Caco-2 (cell line): ENCODE results near the gene FGD5. TPM values are rescaled to one million over a fixed set of nuclear protein-coding genes. Genes with fewer than 3 reads are reported as not detected.
A peak's percentile ranks its signal among the peaks of the same experiment; 100 is the strongest.

Source experiments
- BruUV-seq: library from RNA; stranded (reverse); fragments of 400-500 nt; replicated peaks from 2 replicates; lab custom pipeline; 2021; lab: Mats Ljungman, UMichigan
- CTCF ChIA-PET: fragments of 300-600 bp; sonication (Branson Sonifier 250); formaldehyde crosslinking; loops from one replicate; lab custom pipeline; 2022; ENCODE audit warnings: antibody characterized with exemption; lab: Charles Lee
- POLR2A ChIA-PET: fragments of 300-600 bp; sonication (Branson Sonifier 250); formaldehyde crosslinking; loops from one replicate; lab custom pipeline; 2022; ENCODE audit warnings: antibody characterized with exemption; lab: Charles Lee
- DNase-seq, 2 experiments: peaks; one replicate each; pipeline versions ENCODE4 v3.0.0 to v3.0.0-alpha.2; 2020 to 2022
- H3K27me3 ChIP-seq: replicated peaks from 2 replicates; pipeline ENCODE4 v1.6.0; 2011; ENCODE audit warnings: low read length; ENCODE audit not compliant: control insufficient read depth, insufficient read depth
- H3K36me3 ChIP-seq: 2 replicates; pipeline ENCODE4 v1.5.1; 2011; ENCODE audit warnings: low read length; ENCODE audit not compliant: control insufficient read depth, insufficient read depth
- H3K4me1 ChIP-seq: fragments of 250-450 bp; sonication (Bioruptor Pico); 2 replicates; pipeline ENCODE4 v1.5.1; 2020; ENCODE audit warnings: mild to moderate bottlenecking
- H3K4me3 ChIP-seq: 2 replicates; pipeline ENCODE4 v1.5.1; 2011; ENCODE audit warnings: low read depth, mild to moderate bottlenecking, control low read depth, low read length
- H3K9me3 ChIP-seq: fragments of 250-450 bp; sonication (Bioruptor Pico); 2 replicates; pipeline ENCODE4 v1.5.1; 2020; ENCODE audit warnings: mild to moderate bottlenecking, moderate library complexity
- H3K27ac Mint-ChIP-seq: one replicate; pipeline ENCODE4 v1.8.0; 2022; ENCODE audit warnings: mixed read lengths; ENCODE audit not compliant: unreplicated experiment
- H3K27me3 Mint-ChIP-seq: one replicate; pipeline ENCODE4 v1.8.0; 2022; ENCODE audit warnings: mixed read lengths; ENCODE audit not compliant: insufficient read depth, unreplicated experiment
- H3K36me3 Mint-ChIP-seq: one replicate; pipeline ENCODE4 v1.8.0; 2022; ENCODE audit warnings: mild to moderate bottlenecking, mixed read lengths; ENCODE audit not compliant: insufficient read depth, unreplicated experiment
- H3K4me1 Mint-ChIP-seq: one replicate; pipeline ENCODE4 v1.8.0; 2022; ENCODE audit warnings: low read depth, mixed read lengths; ENCODE audit not compliant: unreplicated experiment
- H3K4me3 Mint-ChIP-seq: one replicate; pipeline ENCODE4 v1.8.0; 2022; ENCODE audit warnings: mild to moderate bottlenecking, moderate library complexity, mixed read lengths; ENCODE audit not compliant: unreplicated experiment
- H3K9me3 Mint-ChIP-seq: one replicate; pipeline ENCODE4 v1.8.0; 2022; ENCODE audit warnings: mixed read lengths; ENCODE audit not compliant: unreplicated experiment
- intact Hi-C: fragments of 100-400 bp; cut with micrococcal nuclease; formaldehyde crosslinking; loops from one replicate; pipeline ENCODE4 v1.10.0; 2022; ENCODE audit not compliant: unreplicated experiment
- total RNA-seq: library from RNA; stranded (reverse); gene quantifications from 2 replicates; pipeline ENCODE4 v1.2.3, GENCODE V29; 2022
- TF ChIP-seq, protein P1 (sequence below), 2 experiments: fragments of 200-600 bp in 1 of 2; IDR thresholded peaks; 1 replicate in 1 of 2; 2 replicates in 1 of 2; pipeline versions ENCODE4 v1.5.1 to v1.8.0; 2011 to 2022; ENCODE audit warnings: antibody characterized with exemption in 1 of 2, control low read depth in 1 of 2, inconsistent platforms in 1 of 2, low read depth in 1 of 2, low read length in 1 of 2, mild to moderate bottlenecking in 1 of 2, moderate library complexity in 1 of 2; ENCODE audit not compliant: insufficient read depth in 1 of 2, severe bottlenecking in 1 of 2, unreplicated experiment in 1 of 2

FGD5 gene
- total RNA-seq, 1 experiment from 2014 or later = 0.25 TPM

GRCh38 chr3:14913926-14914778 lies 95.4 kb downstream of the FGD5 start:
- CTCF ChIA-PET = interaction anchor here (1.4 kb wide), 2 partner anchors 11 to 17 kb away, joined by 3 to 4 read pairs; no protein-coding TSS in a partner anchor
- Mint-ChIP-seq H3K4me1 (no peaks in the 10 kb centered on the region), H3K4me3 (no peak overlapping the region), H3K36me3 (no peaks in the 10 kb centered on the region), H3K27ac (no peak overlapping the region), H3K27me3 (peaks cover 12% of the 10 kb centered on the region), H3K9me3 (no peaks in the 10 kb centered on the region)
- Histone ChIP-seq H3K36me3 (no peaks in the 10 kb centered on the region), H3K4me1 (no peaks in the 10 kb centered on the region), H3K4me3 (no peak overlapping the region), H3K9me3 (no peaks in the 10 kb centered on the region), H3K27me3 (no peaks in the 10 kb centered on the region)
- POLR2A ChIA-PET = no interaction called here
- DNase-seq = no peak
- TF ChIP-seq, protein P1, sequence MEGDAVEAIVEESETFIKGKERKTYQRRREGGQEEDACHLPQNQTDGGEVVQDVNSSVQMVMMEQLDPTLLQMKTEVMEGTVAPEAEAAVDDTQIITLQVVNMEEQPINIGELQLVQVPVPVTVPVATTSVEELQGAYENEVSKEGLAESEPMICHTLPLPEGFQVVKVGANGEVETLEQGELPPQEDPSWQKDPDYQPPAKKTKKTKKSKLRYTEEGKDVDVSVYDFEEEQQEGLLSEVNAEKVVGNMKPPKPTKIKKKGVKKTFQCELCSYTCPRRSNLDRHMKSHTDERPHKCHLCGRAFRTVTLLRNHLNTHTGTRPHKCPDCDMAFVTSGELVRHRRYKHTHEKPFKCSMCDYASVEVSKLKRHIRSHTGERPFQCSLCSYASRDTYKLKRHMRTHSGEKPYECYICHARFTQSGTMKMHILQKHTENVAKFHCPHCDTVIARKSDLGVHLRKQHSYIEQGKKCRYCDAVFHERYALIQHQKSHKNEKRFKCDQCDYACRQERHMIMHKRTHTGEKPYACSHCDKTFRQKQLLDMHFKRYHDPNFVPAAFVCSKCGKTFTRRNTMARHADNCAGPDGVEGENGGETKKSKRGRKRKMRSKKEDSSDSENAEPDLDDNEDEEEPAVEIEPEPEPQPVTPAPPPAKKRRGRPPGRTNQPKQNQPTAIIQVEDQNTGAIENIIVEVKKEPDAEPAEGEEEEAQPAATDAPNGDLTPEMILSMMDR (IDR thresholded peaks at IDR 0.05; ENCODE audit: insufficient read depth in 1 of 2, low read depth in 1 of 2, low read length in 1 of 2, severe bottlenecking in 1 of 2, unreplicated experiment in 1 of 2) = peak; percentile 25 to 36
- BruUV-seq = no TSS peak
- intact Hi-C loops = no loop called here

DNA sequence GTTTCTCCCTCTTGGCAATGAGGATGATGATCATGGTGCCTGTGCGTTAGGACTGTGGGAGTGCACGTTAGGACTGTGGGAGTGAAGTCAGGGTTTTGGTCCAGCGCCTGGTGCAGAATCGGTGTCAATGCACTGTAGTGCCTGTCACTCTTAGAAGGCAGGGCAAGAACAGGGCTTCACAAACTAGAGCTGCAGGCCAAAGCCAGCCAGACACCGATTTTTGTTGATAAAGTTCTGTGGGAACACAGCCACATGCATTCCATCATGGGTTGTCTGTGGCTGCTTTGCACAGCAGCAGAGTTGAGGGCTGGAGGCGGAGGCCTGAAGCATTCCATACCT lies 96.0 kb downstream of the FGD5 start:
- H3K9me3 ChIP-seq = no peaks in the 10 kb centered on the region
- BruUV-seq = no TSS peak
- H3K36me3 Mint-ChIP-seq = no peaks in the 10 kb centered on the region
- H3K36me3 ChIP-seq = no peaks in the 10 kb centered on the region
- POLR2A ChIA-PET = no interaction called here
- no peak overlapping the region for H3K4me3 Mint-ChIP-seq
- H3K9me3 Mint-ChIP-seq = no peaks in the 10 kb centered on the region
- TF ChIP-seq, protein P1 (IDR thresholded peaks at IDR 0.05; ENCODE audit: insufficient read depth in 1 of 2, low read depth in 1 of 2, low read length in 1 of 2, severe bottlenecking in 1 of 2, unreplicated experiment in 1 of 2) = no peak
- no peaks in the 10 kb centered on the region for H3K27me3 ChIP-seq
- H3K27ac Mint-ChIP-seq = no peak overlapping the region
- no peaks in the 10 kb centered on the region for H3K4me1 ChIP-seq
- intact Hi-C loops = no loop called here
- DNase-seq = no peak
- no peak overlapping the region for H3K4me3 ChIP-seq
- H3K4me1 Mint-ChIP-seq = no peaks in the 10 kb centered on the region
- peaks cover 12% of the 10 kb centered on the region for H3K27me3 Mint-ChIP-seq
- CTCF ChIA-PET = interaction anchor here (0.6 to 1.4 kb wide), 3 partner anchors 11 to 65 kb away, joined by 3 to 4 read pairs (median 4); no protein-coding TSS in a partner anchor

DNA sequence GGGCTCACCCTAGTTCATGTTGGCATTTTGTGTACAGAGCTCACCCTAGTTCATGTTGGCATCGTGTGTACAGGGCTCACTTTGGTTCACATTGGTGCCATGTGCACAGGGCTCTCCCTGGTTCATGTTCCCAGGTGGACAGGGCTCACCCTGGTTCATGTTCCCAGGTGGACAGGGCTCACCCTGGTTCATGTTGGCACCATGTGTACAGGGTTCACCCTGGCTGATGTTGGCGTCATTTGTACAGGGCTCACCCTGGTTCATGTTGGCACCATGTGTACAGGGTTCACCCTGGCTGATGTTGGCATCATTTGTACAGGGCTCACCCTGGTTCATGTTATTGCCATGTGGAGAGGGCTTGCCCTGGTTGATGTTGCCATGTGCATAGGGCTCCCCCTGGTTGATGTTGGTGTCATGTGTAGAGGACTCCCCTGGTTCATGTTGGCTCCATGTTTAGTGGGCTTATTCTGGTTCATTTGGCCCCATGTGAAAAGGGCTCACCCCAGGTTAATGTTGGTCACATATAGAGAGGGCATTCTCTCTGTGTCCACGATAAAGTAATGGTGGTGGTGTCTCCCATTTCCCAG lies 97.0 kb downstream of the FGD5 start:
- intact Hi-C loops = loop anchor here (1.0 kb wide), 1 partner anchor 124 kb away; no protein-coding TSS in a partner anchor
- H3K36me3 ChIP-seq = no peaks in the 10 kb centered on the region
- no peaks in the 10 kb centered on the region for H3K4me1 ChIP-seq
- TF ChIP-seq, protein P1 (IDR thresholded peaks at IDR 0.05; ENCODE audit: insufficient read depth in 1 of 2, low read depth in 1 of 2, low read length in 1 of 2, severe bottlenecking in 1 of 2, unreplicated experiment in 1 of 2) = no peak
- no peak for DNase-seq
- Mint-ChIP-seq H3K27ac (no peak overlapping the region), H3K4me1 (no peaks in the 10 kb centered on the region), H3K27me3 (peaks cover 12% of the 10 kb centered on the region), H3K9me3 (no peaks in the 10 kb centered on the region), H3K4me3 (no peak overlapping the region), H3K36me3 (no peaks in the 10 kb centered on the region)
- H3K27me3 ChIP-seq = no peaks in the 10 kb centered on the region
- BruUV-seq = no TSS peak
- ChIA-PET POLR2A (no interaction called here), CTCF (interaction anchor here (0.7 to 1.4 kb wide), 3 partner anchors 10 to 981 kb away, joined by 3 to 4 read pairs (median 3); no protein-coding TSS in a partner anchor)
- H3K4me3 ChIP-seq = no peak overlapping the region
- H3K9me3 ChIP-seq = no peaks in the 10 kb centered on the region
